Nephron (organoid): ENCODE measurements around the gene TRMT11.
A peak's percentile ranks its signal among the peaks of the same experiment; 100 is the strongest.

Source experiments
- H3K27ac Mint-ChIP-seq, 3 experiments: 2 replicates each; pipeline ENCODE4 v1.8.0; 2020; ENCODE audit warnings: mixed read lengths in 3 of 3, mild to moderate bottlenecking in 2 of 3, moderate library complexity in 1 of 3
- H3K27me3 Mint-ChIP-seq: 2 replicates; pipeline ENCODE4 v1.8.0; 2021; ENCODE audit warnings: low read depth, mild to moderate bottlenecking, moderate library complexity, mixed read lengths
- H3K36me3 Mint-ChIP-seq: 2 replicates; pipeline ENCODE4 v1.8.0; 2020; ENCODE audit warnings: low read depth, mixed read lengths
- H3K4me1 Mint-ChIP-seq: 2 replicates; pipeline ENCODE4 v1.8.0; 2020; ENCODE audit warnings: mixed read lengths
- H3K4me3 Mint-ChIP-seq, 3 experiments: 2 replicates each; pipeline ENCODE4 v1.8.0; 2020; ENCODE audit warnings: mild to moderate bottlenecking in 3 of 3, mixed read lengths in 3 of 3, moderate library complexity in 2 of 3
- H3K9me3 Mint-ChIP-seq: 2 replicates; pipeline ENCODE4 v1.8.0; 2020; ENCODE audit warnings: mixed read lengths
- CTCF ChIP-seq, 3 experiments: fragments of 200-600 bp; sonication (generic); IDR thresholded peaks; one replicate each; pipeline ENCODE4 v1.5.0; 2021; ENCODE audit warnings: antibody characterized with exemption in 3 of 3; ENCODE audit not compliant: unreplicated experiment in 3 of 3

The TRMT11 gene

DNA sequence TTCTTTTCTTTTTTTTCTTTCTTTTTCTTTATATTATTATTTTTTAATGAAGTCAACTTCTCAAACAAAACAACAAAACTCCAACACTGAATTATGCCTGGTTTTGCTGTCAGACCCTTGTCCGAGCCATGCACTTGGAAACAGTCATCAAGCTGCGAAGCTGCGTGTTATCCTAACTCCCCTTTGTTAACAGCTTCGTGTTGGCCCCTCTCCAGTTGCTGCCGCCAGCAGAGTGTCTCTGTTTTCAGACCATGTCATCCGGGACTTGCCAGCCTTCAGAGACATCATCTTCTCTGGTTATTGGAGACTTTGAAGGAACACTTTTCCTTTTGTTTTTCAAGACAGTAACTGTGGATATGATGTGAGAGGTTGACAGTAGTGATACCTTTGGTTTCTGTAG is 83.1 kb downstream of the TRMT11 start:
- Mint-ChIP-seq H3K27ac (peak overlapping the region; percentile 8 to 65 (median 48)), H3K4me1 (peaks cover 29% of the 10 kb centered on the region), H3K4me3 (no peak overlapping the region), H3K27me3 (no peaks in the 10 kb centered on the region), H3K9me3 (peaks cover 6% of the 10 kb centered on the region), H3K36me3 (peaks cover 29% of the 10 kb centered on the region)
- TF ChIP-seq CTCF (IDR thresholded peaks at IDR 0.05; ENCODE audit: unreplicated experiment in 3 of 3), result no peak

DNA sequence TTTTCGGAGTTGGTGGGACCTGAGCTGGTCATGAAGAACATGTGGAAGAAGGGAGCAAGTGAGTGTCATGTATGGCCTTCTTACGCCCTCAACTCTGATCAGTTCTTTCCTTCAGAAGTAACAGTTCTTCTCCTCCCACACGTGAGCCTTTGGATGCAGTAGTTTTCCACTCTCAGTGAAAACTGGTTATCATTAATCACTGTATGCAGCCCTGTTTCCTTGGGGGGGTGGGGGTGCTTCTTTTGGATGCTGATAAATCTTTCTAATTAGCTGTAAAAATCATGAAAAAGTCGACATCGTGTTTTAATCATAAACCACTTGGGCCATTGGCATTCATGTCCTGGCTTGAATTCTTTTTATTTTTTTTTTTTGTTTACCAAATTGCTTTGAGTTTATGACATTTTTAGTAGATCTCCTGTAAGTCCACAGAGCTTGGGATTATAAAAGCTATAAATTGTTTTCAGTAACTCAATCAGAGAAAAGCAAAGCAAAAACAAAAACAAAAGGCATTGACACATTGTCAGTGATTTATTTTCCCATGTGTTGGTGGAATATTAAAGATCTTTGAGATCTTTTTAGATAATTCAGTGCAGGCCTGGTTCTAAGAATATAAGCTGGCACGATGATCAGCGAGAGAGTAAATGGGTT is 84.8 kb downstream of the TRMT11 start:
- Mint-ChIP-seq H3K27me3 (no peaks in the 10 kb centered on the region), H3K4me3 (no peak overlapping the region), H3K4me1 (peaks cover 24% of the 10 kb centered on the region), H3K36me3 (peaks cover 23% of the 10 kb centered on the region), H3K27ac (peak overlapping the region; percentile 8 to 78 (median 48)), H3K9me3 (peaks cover 6% of the 10 kb centered on the region)
- TF ChIP-seq CTCF (IDR thresholded peaks at IDR 0.05; ENCODE audit: unreplicated experiment in 3 of 3), result no peak

DNA sequence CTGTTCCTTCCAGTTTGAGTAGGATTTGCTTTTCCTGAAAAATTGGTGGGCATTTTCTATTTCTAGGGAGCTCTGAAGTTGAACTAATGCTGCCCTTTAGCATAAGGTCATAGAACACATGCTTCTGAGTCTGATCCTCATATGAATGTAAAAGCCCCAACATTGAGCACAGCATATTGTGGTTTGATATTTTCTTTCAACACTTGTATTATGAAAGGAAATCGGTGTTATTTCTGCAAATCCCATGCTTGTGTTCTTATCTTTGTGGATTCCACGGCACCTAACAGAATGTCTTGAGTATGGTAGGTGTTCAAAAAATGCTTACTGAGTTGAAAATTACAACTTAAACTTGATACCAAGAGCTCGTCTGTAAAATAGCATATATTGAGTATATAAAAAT is 85.8 kb downstream of the TRMT11 start:
- Mint-ChIP-seq H3K9me3 (peaks cover 6% of the 10 kb centered on the region), H3K4me1 (peaks cover 35% of the 10 kb centered on the region), H3K27me3 (no peaks in the 10 kb centered on the region), H3K4me3 (no peak overlapping the region), H3K36me3 (peaks cover 27% of the 10 kb centered on the region), H3K27ac (peak overlapping the region in 1 of 3 experiments; percentile 48)
- TF ChIP-seq CTCF (IDR thresholded peaks at IDR 0.05; ENCODE audit: unreplicated experiment in 3 of 3), result no peak

DNA sequence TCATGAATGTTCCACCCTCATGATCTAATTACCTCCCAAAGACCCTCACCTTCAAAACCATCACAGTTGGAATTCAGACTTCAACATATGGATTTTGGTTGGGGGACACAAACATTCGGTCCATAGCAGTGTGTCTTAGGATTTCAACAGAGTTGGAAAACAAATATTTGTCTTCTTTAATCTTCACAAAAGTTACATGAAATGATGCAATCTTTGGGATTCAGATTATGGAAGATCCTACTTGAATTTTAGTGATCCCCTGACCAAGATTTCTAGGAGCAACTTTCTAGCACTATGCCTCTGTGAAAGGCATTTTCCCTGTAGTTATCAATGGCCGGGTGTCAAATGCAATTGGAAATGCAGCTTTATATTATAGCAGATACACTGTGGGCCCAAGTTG is 86.5 kb downstream of the TRMT11 start:
- peaks cover 6% of the 10 kb centered on the region for H3K9me3 Mint-ChIP-seq

DNA sequence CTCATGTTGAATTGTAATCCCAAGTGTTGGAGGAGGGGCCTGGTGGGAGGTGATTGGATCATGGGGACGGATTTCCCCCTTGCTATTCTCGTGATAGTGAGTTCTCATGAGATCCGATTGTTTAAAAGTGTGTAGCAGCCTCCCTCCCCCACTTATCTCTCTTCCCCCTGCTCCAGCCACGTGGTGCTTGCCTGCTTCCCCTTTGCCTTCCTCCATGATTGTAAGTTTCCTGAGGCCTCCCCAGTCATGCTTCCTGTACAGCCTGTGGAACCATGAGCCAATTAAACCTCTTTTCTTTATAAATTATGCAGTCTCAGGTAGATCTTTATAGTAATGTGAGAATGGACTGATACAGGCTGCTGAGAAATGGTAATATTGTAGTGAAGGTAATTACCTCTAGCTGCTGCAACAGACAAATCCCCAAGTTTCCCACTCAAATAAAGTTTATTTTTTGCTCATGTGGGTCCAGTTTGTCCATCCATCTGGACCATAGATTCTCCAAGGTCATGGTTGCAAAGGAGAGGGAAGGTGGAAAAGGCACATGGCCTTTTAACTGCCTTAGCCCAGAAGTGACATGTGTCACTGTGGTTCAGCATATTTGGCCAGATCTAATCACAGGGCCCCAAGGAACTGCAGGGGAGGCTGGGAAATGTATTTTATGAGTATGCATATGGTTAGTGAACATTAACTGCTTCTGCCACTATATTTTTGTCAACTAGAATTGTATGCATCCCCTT is 89.2 kb downstream of the TRMT11 start:
- Mint-ChIP-seq H3K9me3 (no peaks in the 10 kb centered on the region), H3K27me3 (no peaks in the 10 kb centered on the region), H3K4me3 (no peak overlapping the region), H3K4me1 (peaks cover 41% of the 10 kb centered on the region), H3K36me3 (peaks cover 15% of the 10 kb centered on the region), H3K27ac (peak overlapping the region in 1 of 3 experiments; percentile 89)
- TF ChIP-seq CTCF (IDR thresholded peaks at IDR 0.05; ENCODE audit: unreplicated experiment in 3 of 3), result no peak

More for the DNA sequence above, 86.5 kb downstream of the TRMT11 start:
- peaks cover 27% of the 10 kb centered on the region for H3K36me3 Mint-ChIP-seq
- no peak overlapping the region for H3K27ac Mint-ChIP-seq
- H3K4me1 Mint-ChIP-seq, result peaks cover 41% of the 10 kb centered on the region
- no peaks in the 10 kb centered on the region for H3K27me3 Mint-ChIP-seq
- no peak for TF ChIP-seq CTCF (IDR thresholded peaks at IDR 0.05; ENCODE audit: unreplicated experiment in 3 of 3)
- no peak overlapping the region for H3K4me3 Mint-ChIP-seq
